ENCODE results near the gene ZNF329.

The ZNF329 gene

DNA sequence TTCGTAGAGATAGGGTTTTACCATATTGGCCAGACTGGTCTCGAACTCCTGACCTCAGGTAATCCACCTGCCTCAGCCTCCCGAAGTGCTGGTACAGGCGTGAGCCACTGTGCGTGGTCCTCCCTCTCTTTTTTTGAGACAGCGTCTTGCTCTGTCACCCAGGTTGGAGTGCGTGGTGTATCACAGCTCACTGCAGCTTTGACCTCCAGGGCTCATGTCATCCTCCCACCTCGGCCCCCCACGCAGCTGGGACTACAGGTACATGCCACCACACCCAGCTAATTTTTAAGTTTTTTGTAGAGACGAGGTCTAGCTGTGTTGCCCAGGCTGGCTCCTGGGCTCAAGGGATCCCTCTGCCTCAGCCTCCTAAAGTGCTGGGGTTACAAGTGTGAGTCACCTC, 70.8 kb downstream of the ZNF329 start:
- H3K4me3 ChIP-seq (ENCODE audit: control insufficient read depth, low read depth, low read length): no peak overlapping the region
- DNase-seq (ENCODE audit: low read depth): no peak
- TF ChIP-seq, protein P1, sequence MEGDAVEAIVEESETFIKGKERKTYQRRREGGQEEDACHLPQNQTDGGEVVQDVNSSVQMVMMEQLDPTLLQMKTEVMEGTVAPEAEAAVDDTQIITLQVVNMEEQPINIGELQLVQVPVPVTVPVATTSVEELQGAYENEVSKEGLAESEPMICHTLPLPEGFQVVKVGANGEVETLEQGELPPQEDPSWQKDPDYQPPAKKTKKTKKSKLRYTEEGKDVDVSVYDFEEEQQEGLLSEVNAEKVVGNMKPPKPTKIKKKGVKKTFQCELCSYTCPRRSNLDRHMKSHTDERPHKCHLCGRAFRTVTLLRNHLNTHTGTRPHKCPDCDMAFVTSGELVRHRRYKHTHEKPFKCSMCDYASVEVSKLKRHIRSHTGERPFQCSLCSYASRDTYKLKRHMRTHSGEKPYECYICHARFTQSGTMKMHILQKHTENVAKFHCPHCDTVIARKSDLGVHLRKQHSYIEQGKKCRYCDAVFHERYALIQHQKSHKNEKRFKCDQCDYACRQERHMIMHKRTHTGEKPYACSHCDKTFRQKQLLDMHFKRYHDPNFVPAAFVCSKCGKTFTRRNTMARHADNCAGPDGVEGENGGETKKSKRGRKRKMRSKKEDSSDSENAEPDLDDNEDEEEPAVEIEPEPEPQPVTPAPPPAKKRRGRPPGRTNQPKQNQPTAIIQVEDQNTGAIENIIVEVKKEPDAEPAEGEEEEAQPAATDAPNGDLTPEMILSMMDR (IDR thresholded peaks at IDR 0.05; ENCODE audit: control insufficient read depth, insufficient read depth, low read depth, low read length, missing control alignments): no peak

All from AG09309 (cell line).